ENCODE results near the gene MISP. TPM values are rescaled to one million over a fixed set of nuclear protein-coding genes. Genes with fewer than 3 reads are reported as not detected.

The MISP gene
- total RNA-seq, 3 donors from 2014 or later = 0.16 to 3.6 (median 2.5) TPM

DNA sequence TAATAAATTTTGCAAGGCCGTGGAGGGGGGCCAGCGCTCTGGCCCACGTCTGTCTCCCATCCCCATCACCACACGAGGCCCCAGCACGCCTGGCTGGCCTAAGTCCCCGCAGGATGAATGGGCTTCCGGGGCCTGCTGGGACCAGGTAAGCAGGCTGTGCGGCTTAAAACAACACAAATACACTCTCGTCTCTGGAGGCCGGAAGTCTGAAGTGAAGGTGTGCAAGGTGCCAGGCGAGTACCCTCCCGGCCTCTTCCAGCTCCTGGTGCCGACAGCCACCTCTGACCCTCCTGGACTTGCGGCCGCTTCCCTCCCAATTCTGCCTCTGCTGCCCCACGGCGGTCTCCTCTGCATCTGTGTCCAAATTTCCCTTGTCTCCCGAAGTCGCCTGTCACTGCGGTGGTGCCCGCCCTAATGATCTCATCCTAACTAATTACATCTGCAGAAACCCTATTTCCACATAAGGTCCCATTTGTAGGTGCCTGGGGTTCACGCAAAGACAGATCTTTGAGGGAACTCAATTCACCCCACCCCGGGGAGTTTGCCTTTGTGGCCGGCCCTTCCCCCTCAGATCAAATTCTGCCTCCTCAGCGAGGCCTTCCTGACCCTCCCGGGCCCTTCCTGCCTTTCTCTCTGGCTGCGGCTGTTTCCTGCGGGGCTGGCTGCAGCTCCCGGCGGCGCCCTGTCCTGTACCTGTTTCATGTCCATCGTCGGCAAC, 38.2 kb downstream of the MISP start:
- TF ChIP-seq, protein P1, sequence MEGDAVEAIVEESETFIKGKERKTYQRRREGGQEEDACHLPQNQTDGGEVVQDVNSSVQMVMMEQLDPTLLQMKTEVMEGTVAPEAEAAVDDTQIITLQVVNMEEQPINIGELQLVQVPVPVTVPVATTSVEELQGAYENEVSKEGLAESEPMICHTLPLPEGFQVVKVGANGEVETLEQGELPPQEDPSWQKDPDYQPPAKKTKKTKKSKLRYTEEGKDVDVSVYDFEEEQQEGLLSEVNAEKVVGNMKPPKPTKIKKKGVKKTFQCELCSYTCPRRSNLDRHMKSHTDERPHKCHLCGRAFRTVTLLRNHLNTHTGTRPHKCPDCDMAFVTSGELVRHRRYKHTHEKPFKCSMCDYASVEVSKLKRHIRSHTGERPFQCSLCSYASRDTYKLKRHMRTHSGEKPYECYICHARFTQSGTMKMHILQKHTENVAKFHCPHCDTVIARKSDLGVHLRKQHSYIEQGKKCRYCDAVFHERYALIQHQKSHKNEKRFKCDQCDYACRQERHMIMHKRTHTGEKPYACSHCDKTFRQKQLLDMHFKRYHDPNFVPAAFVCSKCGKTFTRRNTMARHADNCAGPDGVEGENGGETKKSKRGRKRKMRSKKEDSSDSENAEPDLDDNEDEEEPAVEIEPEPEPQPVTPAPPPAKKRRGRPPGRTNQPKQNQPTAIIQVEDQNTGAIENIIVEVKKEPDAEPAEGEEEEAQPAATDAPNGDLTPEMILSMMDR (IDR thresholded peaks at IDR 0.05) = no peak
- TF ChIP-seq POLR2A (IDR thresholded peaks at IDR 0.05) (no peak), POLR2AphosphoS5 (IDR thresholded peaks at IDR 0.05) (no peak)
- Histone ChIP-seq H3K4me1 (no peaks in the 10 kb centered on the region), H3K27ac (peak overlapping the region in 1 of 2 donors; percentile 48), H3K27me3 (no peaks in the 10 kb centered on the region), H3K9me3 (no peaks in the 10 kb centered on the region), H3K4me3 (peak overlapping the region in 1 of 3 donors; percentile 22), H3K36me3 (no peaks in the 10 kb centered on the region)
- no peak for DNase-seq (ENCODE audit: low spot score in 2 of 2)
- intact Hi-C loops (cut with DNase I; ENCODE audit: low total_unique reads) = no loop called here

- intact Hi-C loops (cut with DNase I; ENCODE audit: low total_unique reads) = no loop called here
- peak overlapping the region in 1 of 3 donors; percentile 22 for H3K4me3 ChIP-seq
- no peak for DNase-seq (ENCODE audit: low spot score in 2 of 2)
- H3K27ac ChIP-seq = peak overlapping the region in 1 of 2 donors; percentile 48
- H3K9me3 ChIP-seq = no peaks in the 10 kb centered on the region
- TF ChIP-seq, protein P1 (IDR thresholded peaks at IDR 0.05) = no peak
- TF ChIP-seq POLR2AphosphoS5 (IDR thresholded peaks at IDR 0.05) (no peak), POLR2A (IDR thresholded peaks at IDR 0.05) (no peak)
- no peaks in the 10 kb centered on the region for H3K27me3 ChIP-seq
- H3K4me1 ChIP-seq = no peaks in the 10 kb centered on the region
- no peaks in the 10 kb centered on the region for H3K36me3 ChIP-seq
These were observed 38.8 kb downstream of the MISP start for GRCh38 chr19:789701-790060.

DNA sequence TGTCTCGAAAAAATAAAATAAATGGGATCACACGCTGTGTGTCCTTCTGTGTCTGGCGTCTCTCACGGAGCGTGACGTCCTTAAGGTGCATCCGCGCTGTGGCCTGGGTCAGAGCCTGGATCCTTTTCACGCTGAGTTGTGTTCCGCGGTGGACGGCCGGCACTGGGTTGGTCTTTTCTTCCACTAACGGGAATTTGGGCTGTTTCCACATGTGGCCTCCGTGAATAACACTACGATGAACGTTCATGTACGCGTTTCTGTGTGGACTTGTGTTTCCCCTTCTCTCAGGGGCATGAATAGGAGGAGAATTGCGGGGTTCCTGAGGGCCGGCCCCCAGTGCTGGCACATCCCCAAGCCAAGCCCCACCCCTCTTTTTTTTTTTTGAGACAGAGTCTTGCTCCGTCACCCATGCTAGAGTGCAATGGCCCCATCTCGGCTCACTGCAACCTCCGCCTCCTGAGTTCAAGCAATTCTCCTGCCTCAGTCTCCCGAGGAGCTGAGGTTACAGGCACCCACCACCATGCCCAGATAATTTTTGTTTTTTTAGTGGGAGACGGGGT, 40.2 kb downstream of the MISP start:
- no peaks in the 10 kb centered on the region for H3K36me3 ChIP-seq
- peak overlapping the region in 1 of 2 donors; percentile 52 for H3K27ac ChIP-seq
- H3K27me3 ChIP-seq = no peaks in the 10 kb centered on the region
- H3K9me3 ChIP-seq = no peaks in the 10 kb centered on the region
- DNase-seq (ENCODE audit: low spot score in 2 of 2) = no peak
- no peak for TF ChIP-seq POLR2AphosphoS5 (IDR thresholded peaks at IDR 0.05)
- TF ChIP-seq, protein P1 (IDR thresholded peaks at IDR 0.05) = no peak
- no peak for TF ChIP-seq POLR2A (IDR thresholded peaks at IDR 0.05)
- no peak overlapping the region for H3K4me3 ChIP-seq
- intact Hi-C loops (cut with DNase I; ENCODE audit: low total_unique reads) = no loop called here
- H3K4me1 ChIP-seq = peaks cover 0 to 4% of the 10 kb centered on the region in 2 donors

- no peaks in the 10 kb centered on the region for H3K27me3 ChIP-seq
- H3K4me1 ChIP-seq = peaks cover 0 to 5% of the 10 kb centered on the region in 2 donors
- peak overlapping the region in 1 of 2 donors; percentile 52 for H3K27ac ChIP-seq
- intact Hi-C loops (cut with DNase I; ENCODE audit: low total_unique reads) = no loop called here
- no peaks in the 10 kb centered on the region for H3K9me3 ChIP-seq
- H3K36me3 ChIP-seq = no peaks in the 10 kb centered on the region
- H3K4me3 ChIP-seq = no peak overlapping the region
- no peak for DNase-seq (ENCODE audit: low spot score in 2 of 2)
- no peak for TF ChIP-seq POLR2A (IDR thresholded peaks at IDR 0.05)
- TF ChIP-seq POLR2AphosphoS5 (IDR thresholded peaks at IDR 0.05) = no peak
- TF ChIP-seq, protein P1 (IDR thresholded peaks at IDR 0.05) = no peak
These were observed 40.8 kb downstream of the MISP start for GRCh38 chr19:791567-792305.

All from breast epithelium (tissue), 4 donors.